Skeletal muscle satellite cell (primary cell): ENCODE data around the gene MMP13.

Experiments used
- H3K27me3 ChIP-seq: 2 replicates; pipeline ENCODE4 v1.7.0; 2013; ENCODE audit warnings: low read length; ENCODE audit not compliant: control insufficient read depth, insufficient read depth
- H3K36me3 ChIP-seq: 2 replicates; pipeline ENCODE4 v1.7.0; 2013; ENCODE audit warnings: mild to moderate bottlenecking, control low read depth, low read length; ENCODE audit not compliant: insufficient read depth
- H3K4me1 ChIP-seq: 2 replicates; pipeline ENCODE4 v1.7.0; 2013; ENCODE audit warnings: low read length; ENCODE audit not compliant: control insufficient read depth, insufficient read depth
- H3K4me2 ChIP-seq: 2 replicates; pipeline ENCODE4 v1.7.0; 2013; ENCODE audit warnings: mild to moderate bottlenecking, low read length
- H3K4me3 ChIP-seq: 2 replicates; pipeline ENCODE4 v1.7.0; 2013; ENCODE audit warnings: low read length
- H3K9ac ChIP-seq: 2 replicates; pipeline ENCODE4 v1.7.0; 2013; ENCODE audit warnings: mild to moderate bottlenecking, low read depth, low read length, moderate library complexity
- H3K9me3 ChIP-seq: replicated peaks from 2 replicates; pipeline ENCODE4 v1.7.0; 2013; ENCODE audit warnings: mild to moderate bottlenecking, control low read depth, low read length

MMP13 gene

GRCh38 chr11:102972853-102973252, 17.3 kb upstream of the MMP13 start:
- H3K36me3 ChIP-seq = no peaks in the 10 kb centered on the region
- no peaks in the 10 kb centered on the region for H3K27me3 ChIP-seq
- H3K9me3 ChIP-seq = no peaks in the 10 kb centered on the region
- H3K9ac ChIP-seq = no peak overlapping the region
- H3K4me2 ChIP-seq = no peak overlapping the region
- H3K4me3 ChIP-seq = no peak overlapping the region
- peaks cover 19% of the 10 kb centered on the region for H3K4me1 ChIP-seq

GRCh38 chr11:102971766-102972165, 16.2 kb upstream of the MMP13 start:
- no peaks in the 10 kb centered on the region for H3K9me3 ChIP-seq
- H3K4me3 ChIP-seq = no peak overlapping the region
- H3K4me1 ChIP-seq = peaks cover 19% of the 10 kb centered on the region
- no peak overlapping the region for H3K4me2 ChIP-seq
- no peaks in the 10 kb centered on the region for H3K27me3 ChIP-seq
- H3K36me3 ChIP-seq = no peaks in the 10 kb centered on the region
- H3K9ac ChIP-seq = no peak overlapping the region

DNA sequence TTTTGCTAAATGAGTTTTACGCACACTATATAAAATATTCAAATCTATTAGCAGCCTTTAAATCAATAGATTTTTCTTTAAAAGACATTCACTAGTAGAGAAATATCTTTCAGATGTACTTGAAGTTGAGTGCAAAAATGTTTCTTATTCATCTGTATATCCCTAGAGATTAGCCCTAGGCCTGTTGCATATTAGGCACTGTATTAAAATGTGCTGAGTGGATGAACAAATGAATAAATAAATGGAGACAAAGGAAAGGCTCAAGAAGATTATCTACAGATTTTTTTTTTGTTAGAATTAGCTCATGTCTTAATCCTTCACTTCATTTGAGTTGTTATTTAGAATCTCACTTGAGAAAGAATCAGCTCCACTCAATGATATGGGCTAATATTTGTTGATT, 12.0 kb upstream of the MMP13 start:
- H3K9me3 ChIP-seq = no peaks in the 10 kb centered on the region
- peaks cover 5% of the 10 kb centered on the region for H3K4me1 ChIP-seq
- H3K27me3 ChIP-seq = no peaks in the 10 kb centered on the region
- no peak overlapping the region for H3K4me3 ChIP-seq
- no peak overlapping the region for H3K9ac ChIP-seq
- H3K4me2 ChIP-seq = no peak overlapping the region
- no peaks in the 10 kb centered on the region for H3K36me3 ChIP-seq

DNA sequence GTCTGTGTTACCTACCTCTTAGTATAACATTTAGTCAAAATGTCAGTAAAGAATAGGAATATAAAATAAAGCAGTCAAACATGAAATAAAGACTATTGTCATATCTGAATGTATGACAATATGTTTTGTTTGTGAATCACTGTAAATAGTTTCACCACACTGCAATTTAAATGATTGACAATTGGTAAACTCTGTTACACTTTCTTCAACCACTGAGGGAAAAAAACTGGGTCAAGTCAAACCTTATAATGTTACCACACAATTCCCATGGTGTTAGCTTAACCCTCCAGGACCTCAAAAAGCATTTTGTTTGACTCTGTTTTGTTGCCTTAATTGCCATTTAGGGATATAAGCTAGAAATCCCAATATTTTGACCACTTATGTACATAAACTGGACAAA, 10.5 kb upstream of the MMP13 start:
- Histone ChIP-seq H3K4me2 (no peak overlapping the region), H3K27me3 (no peaks in the 10 kb centered on the region), H3K9me3 (no peaks in the 10 kb centered on the region), H3K36me3 (no peaks in the 10 kb centered on the region), H3K9ac (no peak overlapping the region), H3K4me3 (no peak overlapping the region), H3K4me1 (peaks cover 5% of the 10 kb centered on the region)

DNA sequence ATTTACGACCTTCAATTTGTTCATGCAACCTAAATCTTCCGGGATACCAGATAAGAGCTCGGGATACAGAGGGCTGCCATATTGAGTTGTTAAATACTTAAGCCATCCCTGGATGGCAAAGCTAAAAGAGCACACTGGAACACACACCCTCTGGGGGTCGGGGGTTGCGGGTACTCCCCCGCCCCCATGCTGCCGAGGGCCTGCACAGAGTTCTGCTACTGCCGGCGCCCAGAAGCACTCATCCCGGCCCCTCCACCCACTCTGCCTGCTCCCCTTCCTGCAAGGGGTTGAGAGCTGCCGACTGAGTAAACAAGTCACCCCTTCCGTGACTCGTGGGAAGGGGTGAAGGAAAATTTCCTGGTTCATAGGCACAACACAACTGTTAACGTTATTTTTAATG, 9.3 kb upstream of the MMP13 start:
- Histone ChIP-seq H3K36me3 (no peaks in the 10 kb centered on the region), H3K9ac (no peak overlapping the region), H3K9me3 (no peaks in the 10 kb centered on the region), H3K4me1 (peaks cover 5% of the 10 kb centered on the region), H3K4me3 (no peak overlapping the region), H3K4me2 (no peak overlapping the region), H3K27me3 (no peaks in the 10 kb centered on the region)

DNA sequence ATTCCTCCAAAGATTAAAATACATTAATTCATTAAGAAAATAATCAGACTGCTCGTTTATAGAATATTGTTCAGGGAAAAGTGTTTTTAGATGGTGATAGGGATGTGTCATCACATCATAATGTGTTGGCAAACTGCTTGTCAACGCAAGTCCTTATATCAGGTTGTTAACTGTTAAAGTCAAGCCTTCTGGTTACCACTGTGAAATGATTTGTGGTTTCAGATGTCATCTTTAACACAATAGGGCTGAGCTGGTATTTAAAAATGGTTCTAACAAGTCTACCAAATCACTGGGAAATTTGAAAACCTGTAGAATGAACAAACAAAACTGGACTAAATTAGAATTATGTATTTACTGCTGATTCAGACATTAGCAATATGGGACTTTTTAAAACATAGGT, 2.4 kb upstream of the MMP13 start:
- Histone ChIP-seq H3K27me3 (no peaks in the 10 kb centered on the region), H3K4me3 (no peak overlapping the region), H3K36me3 (no peaks in the 10 kb centered on the region), H3K9me3 (no peaks in the 10 kb centered on the region), H3K9ac (no peak overlapping the region), H3K4me1 (no peaks in the 10 kb centered on the region), H3K4me2 (no peak overlapping the region)

DNA sequence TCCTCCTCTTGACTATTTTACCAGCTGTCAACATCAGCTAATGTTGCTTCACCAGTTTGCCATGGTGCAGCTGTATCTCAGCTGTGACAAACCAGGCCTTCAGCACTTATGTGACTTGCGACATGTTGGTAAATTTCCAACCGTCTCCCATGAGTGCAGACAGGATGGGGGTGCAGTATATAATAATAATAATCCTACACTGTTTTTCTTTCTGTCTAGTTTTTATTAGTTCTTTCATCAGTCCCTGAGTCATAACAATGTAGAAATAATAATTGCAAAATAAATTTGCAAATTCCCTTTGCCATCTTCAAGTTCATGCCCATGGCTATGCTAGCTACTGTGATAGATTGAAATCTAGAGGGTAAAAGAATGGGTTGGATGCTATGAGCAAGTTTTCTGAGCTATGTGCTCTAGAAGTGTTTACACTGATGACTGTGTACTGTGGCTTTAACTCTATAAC, 4.9 kb downstream of the MMP13 start:
- H3K4me1 ChIP-seq = peaks cover 17% of the 10 kb centered on the region
- H3K4me3 ChIP-seq = no peak overlapping the region
- no peaks in the 10 kb centered on the region for H3K36me3 ChIP-seq
- no peaks in the 10 kb centered on the region for H3K9me3 ChIP-seq
- H3K4me2 ChIP-seq = peak overlapping the region; percentile 26
- H3K27me3 ChIP-seq = no peaks in the 10 kb centered on the region
- H3K9ac ChIP-seq = no peak overlapping the region

GRCh38 chr11:102946237-102946636, 9.3 kb downstream of the MMP13 start:
- H3K36me3 ChIP-seq = no peaks in the 10 kb centered on the region
- H3K4me3 ChIP-seq = no peak overlapping the region
- H3K9me3 ChIP-seq = no peaks in the 10 kb centered on the region
- H3K27me3 ChIP-seq = no peaks in the 10 kb centered on the region
- H3K4me1 ChIP-seq = peaks cover 14% of the 10 kb centered on the region
- H3K9ac ChIP-seq = no peak overlapping the region
- H3K4me2 ChIP-seq = no peak overlapping the region

DNA sequence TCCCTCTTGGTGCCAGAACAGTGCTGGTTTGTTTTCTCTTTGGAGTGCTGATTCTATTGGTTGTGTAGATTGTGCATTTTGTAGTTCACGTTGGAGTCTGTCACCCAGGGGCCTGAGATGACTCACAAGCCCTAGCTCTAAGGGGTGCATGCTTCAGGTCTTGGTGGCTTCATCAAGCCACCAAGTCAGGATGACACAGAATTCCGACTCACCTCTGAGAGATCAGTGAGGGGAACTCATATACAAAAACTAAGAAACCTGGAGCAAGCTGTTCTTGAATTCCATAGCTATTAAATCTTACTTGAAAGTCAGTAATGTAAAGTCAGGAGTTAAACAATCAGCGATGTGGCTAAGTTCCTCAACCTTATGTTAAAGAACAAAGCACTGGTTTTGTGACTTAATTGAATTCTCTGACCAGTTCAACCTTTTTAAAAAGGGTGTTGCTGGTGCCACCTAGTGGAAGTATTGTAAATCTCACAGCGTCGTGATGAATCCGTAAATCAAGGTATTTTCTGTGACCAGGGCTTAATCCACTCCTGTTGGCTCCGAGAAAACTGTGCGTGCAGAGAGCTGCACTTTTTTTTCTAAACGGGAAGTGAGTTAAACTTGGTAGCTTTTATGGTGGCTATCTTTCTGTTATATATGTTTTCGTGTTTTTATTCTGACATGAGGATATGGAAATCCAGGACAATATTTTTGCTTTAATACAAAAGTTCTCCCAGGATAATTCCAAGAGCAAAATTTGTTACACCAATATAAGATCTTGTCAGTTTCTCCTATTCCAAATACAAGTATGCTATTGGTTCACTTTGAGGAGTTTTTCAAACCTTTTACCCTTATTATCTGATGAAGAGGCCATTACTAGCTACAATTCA, 14.6 kb downstream of the MMP13 start:
- Histone ChIP-seq H3K9me3 (no peaks in the 10 kb centered on the region), H3K36me3 (no peaks in the 10 kb centered on the region), H3K4me2 (peak overlapping the region; percentile 53), H3K4me3 (no peak overlapping the region), H3K4me1 (no peaks in the 10 kb centered on the region), H3K27me3 (peaks cover 4% of the 10 kb centered on the region), H3K9ac (no peak overlapping the region)

- Histone ChIP-seq H3K36me3 (no peaks in the 10 kb centered on the region), H3K27me3 (peaks cover 22% of the 10 kb centered on the region), H3K4me3 (no peak overlapping the region), H3K4me1 (no peaks in the 10 kb centered on the region), H3K4me2 (no peak overlapping the region), H3K9me3 (no peaks in the 10 kb centered on the region), H3K9ac (no peak overlapping the region)
Measured at GRCh38 chr11:102936864-102937509, 18.5 kb downstream of the MMP13 start.

- Histone ChIP-seq H3K4me2 (no peak overlapping the region), H3K4me3 (no peak overlapping the region), H3K36me3 (no peaks in the 10 kb centered on the region), H3K9ac (no peak overlapping the region), H3K27me3 (peaks cover 35% of the 10 kb centered on the region), H3K9me3 (no peaks in the 10 kb centered on the region), H3K4me1 (no peaks in the 10 kb centered on the region)
Measured at GRCh38 chr11:102935514-102935913, 20.0 kb downstream of the MMP13 start.

- no peaks in the 10 kb centered on the region for H3K9me3 ChIP-seq
- H3K4me2 ChIP-seq = no peak overlapping the region
- no peaks in the 10 kb centered on the region for H3K4me1 ChIP-seq
- peaks cover 42% of the 10 kb centered on the region for H3K27me3 ChIP-seq
- H3K36me3 ChIP-seq = no peaks in the 10 kb centered on the region
- H3K9ac ChIP-seq = no peak overlapping the region
- no peak overlapping the region for H3K4me3 ChIP-seq
Measured at GRCh38 chr11:102934735-102935134, 20.8 kb downstream of the MMP13 start.
